Measurements from ENCODE around the gene PI4KB. TPM values are rescaled to one million over a fixed set of nuclear protein-coding genes. Genes with fewer than 3 reads are reported as not detected.

The PI4KB gene
- total RNA-seq, 1 experiment from 2014 or later = 52.7 TPM

- no peak overlapping the region for H3K4me3 ChIP-seq (ENCODE audit: low read depth in 2 of 2, low read length in 2 of 2)
- H3K36me3 ChIP-seq (ENCODE audit: control insufficient read depth, insufficient read depth, low read length) = peaks cover 5% of the 10 kb centered on the region; the same call in 1 of the 2 replicates
- H3K4me1 ChIP-seq (ENCODE audit: control insufficient read depth, insufficient read depth, low read length) = peaks cover 15% of the 10 kb centered on the region
- no peak for ATAC-seq
- no peak overlapping the region for H3K27ac ChIP-seq (ENCODE audit: low read length)
- ChIA-PET POLR2A (no interaction called here), CTCF (no interaction called here)
- in situ Hi-C loops (cut with HindIII; ENCODE audit: low pct_unique_long_range_greater_than_20kb, low sequenced_read_pairs) = no loop called here
- BruUV-seq (replicated peaks) = no TSS peak
- intact Hi-C loops (cut with micrococcal nuclease; ENCODE audit: unreplicated experiment) = no loop called here
- H3K27me3 ChIP-seq (ENCODE audit: control insufficient read depth, insufficient read depth, low read length) = no peaks in the 10 kb centered on the region
- TF ChIP-seq, protein P1, sequence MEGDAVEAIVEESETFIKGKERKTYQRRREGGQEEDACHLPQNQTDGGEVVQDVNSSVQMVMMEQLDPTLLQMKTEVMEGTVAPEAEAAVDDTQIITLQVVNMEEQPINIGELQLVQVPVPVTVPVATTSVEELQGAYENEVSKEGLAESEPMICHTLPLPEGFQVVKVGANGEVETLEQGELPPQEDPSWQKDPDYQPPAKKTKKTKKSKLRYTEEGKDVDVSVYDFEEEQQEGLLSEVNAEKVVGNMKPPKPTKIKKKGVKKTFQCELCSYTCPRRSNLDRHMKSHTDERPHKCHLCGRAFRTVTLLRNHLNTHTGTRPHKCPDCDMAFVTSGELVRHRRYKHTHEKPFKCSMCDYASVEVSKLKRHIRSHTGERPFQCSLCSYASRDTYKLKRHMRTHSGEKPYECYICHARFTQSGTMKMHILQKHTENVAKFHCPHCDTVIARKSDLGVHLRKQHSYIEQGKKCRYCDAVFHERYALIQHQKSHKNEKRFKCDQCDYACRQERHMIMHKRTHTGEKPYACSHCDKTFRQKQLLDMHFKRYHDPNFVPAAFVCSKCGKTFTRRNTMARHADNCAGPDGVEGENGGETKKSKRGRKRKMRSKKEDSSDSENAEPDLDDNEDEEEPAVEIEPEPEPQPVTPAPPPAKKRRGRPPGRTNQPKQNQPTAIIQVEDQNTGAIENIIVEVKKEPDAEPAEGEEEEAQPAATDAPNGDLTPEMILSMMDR (IDR thresholded peaks at IDR 0.05) = no peak
- TF ChIP-seq, protein P2, sequence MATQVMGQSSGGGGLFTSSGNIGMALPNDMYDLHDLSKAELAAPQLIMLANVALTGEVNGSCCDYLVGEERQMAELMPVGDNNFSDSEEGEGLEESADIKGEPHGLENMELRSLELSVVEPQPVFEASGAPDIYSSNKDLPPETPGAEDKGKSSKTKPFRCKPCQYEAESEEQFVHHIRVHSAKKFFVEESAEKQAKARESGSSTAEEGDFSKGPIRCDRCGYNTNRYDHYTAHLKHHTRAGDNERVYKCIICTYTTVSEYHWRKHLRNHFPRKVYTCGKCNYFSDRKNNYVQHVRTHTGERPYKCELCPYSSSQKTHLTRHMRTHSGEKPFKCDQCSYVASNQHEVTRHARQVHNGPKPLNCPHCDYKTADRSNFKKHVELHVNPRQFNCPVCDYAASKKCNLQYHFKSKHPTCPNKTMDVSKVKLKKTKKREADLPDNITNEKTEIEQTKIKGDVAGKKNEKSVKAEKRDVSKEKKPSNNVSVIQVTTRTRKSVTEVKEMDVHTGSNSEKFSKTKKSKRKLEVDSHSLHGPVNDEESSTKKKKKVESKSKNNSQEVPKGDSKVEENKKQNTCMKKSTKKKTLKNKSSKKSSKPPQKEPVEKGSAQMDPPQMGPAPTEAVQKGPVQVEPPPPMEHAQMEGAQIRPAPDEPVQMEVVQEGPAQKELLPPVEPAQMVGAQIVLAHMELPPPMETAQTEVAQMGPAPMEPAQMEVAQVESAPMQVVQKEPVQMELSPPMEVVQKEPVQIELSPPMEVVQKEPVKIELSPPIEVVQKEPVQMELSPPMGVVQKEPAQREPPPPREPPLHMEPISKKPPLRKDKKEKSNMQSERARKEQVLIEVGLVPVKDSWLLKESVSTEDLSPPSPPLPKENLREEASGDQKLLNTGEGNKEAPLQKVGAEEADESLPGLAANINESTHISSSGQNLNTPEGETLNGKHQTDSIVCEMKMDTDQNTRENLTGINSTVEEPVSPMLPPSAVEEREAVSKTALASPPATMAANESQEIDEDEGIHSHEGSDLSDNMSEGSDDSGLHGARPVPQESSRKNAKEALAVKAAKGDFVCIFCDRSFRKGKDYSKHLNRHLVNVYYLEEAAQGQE (IDR thresholded peaks at IDR 0.05; ENCODE audit: insufficient read depth in 1 of 2, low read depth in 2 of 2, low read length in 1 of 2) = no peak
- no peak for TF ChIP-seq SIN3A (IDR thresholded peaks at IDR 0.05; ENCODE audit: borderline replicate concordance, insufficient read depth, low read depth, low read length)
- no peak for DNase-seq (ENCODE audit: low read depth, low spot score)
- no peaks in the 10 kb centered on the region for H3K9me3 ChIP-seq (ENCODE audit: control insufficient read depth, insufficient read depth, low read depth, low read length)
Observed at GRCh38 chr1:151324390-151324930, 2.8 kb downstream of the PI4KB start.

DNA sequence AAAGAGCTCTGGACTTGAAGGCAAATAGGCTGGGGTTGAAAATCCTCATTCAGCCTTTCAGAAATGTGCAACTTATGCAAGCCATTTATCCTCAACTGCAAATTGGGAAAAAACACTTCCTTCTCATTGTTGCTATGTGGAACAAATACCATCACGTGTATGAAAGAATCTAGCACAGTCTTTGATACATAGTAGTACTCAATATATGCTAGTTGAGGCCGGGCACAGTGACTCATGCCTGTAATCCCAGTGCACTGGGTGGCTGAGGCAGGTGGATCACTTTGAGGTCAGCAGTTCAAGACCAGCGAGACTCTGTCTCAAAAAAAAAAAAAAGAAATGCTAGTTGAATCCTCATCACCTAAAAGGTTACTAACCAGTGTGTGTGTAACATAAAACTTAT is 8.2 kb downstream of the PI4KB start:
- H3K27ac ChIP-seq (ENCODE audit: low read length) = no peak overlapping the region
- no peaks in the 10 kb centered on the region; the same call in 1 of the 2 replicates for H3K36me3 ChIP-seq (ENCODE audit: control insufficient read depth, insufficient read depth, low read length)
- peaks cover 7% of the 10 kb centered on the region; the same call in 1 of the 2 replicates for H3K4me1 ChIP-seq (ENCODE audit: control insufficient read depth, insufficient read depth, low read length)
- TF ChIP-seq, protein P2 (IDR thresholded peaks at IDR 0.05; ENCODE audit: insufficient read depth in 1 of 2, low read depth in 2 of 2, low read length in 1 of 2) = no peak
- no peak for TF ChIP-seq SIN3A (IDR thresholded peaks at IDR 0.05; ENCODE audit: borderline replicate concordance, insufficient read depth, low read depth, low read length)
- no peak for TF ChIP-seq TCF7L2 (IDR thresholded peaks at IDR 0.05; ENCODE audit: low read depth, low read length)
- TF ChIP-seq POLR2AphosphoS5 (IDR thresholded peaks at IDR 0.05; ENCODE audit: low read depth, low read length) = no peak
- TF ChIP-seq, protein P1 (IDR thresholded peaks at IDR 0.05) = no peak
- DNase-seq (ENCODE audit: low read depth, low spot score) (no peak), ATAC-seq (no peak)
- no peak overlapping the region for H3K4me3 ChIP-seq (ENCODE audit: low read depth in 2 of 2, low read length in 2 of 2)
- CTCF ChIA-PET = no interaction called here
- H3K27me3 ChIP-seq (ENCODE audit: control insufficient read depth, insufficient read depth, low read length) = no peaks in the 10 kb centered on the region
- H3K9me3 ChIP-seq (ENCODE audit: control insufficient read depth, insufficient read depth, low read depth, low read length) = no peaks in the 10 kb centered on the region
- in situ Hi-C loops (cut with HindIII; ENCODE audit: low pct_unique_long_range_greater_than_20kb, low sequenced_read_pairs) = no loop called here
- POLR2A ChIA-PET = interaction anchor here (0.7 kb wide), 1 partner anchor 35 kb away, joined by 3 read pairs; no protein-coding TSS in a partner anchor
- intact Hi-C loops (cut with micrococcal nuclease; ENCODE audit: unreplicated experiment) = no loop called here
- BruUV-seq (replicated peaks) = no TSS peak
